Uterus (tissue), 2 donors: ENCODE data around the gene ITPR2.

Source experiments
- POLR2A ChIP-seq, 2 donors: fragments of 450-650 bp; IDR thresholded peaks; one replicate each; pipeline ENCODE4 v1.6.1; 2016; ENCODE audit warnings: antibody characterized with exemption in 2 of 2, mild to moderate bottlenecking in 1 of 2, moderate library complexity in 1 of 2
- TF ChIP-seq, protein P1 (sequence below), 4 experiments: fragments of 200-600 bp in 2 of 4; fragments of 450-650 bp in 2 of 4; sonication (generic) in 2 of 4; IDR thresholded peaks; one replicate each; pipeline ENCODE4 v1.5.1; 2016 to 2019; ENCODE audit warnings: antibody characterized with exemption in 4 of 4, mild to moderate bottlenecking in 2 of 4, moderate library complexity in 1 of 4

DNA sequence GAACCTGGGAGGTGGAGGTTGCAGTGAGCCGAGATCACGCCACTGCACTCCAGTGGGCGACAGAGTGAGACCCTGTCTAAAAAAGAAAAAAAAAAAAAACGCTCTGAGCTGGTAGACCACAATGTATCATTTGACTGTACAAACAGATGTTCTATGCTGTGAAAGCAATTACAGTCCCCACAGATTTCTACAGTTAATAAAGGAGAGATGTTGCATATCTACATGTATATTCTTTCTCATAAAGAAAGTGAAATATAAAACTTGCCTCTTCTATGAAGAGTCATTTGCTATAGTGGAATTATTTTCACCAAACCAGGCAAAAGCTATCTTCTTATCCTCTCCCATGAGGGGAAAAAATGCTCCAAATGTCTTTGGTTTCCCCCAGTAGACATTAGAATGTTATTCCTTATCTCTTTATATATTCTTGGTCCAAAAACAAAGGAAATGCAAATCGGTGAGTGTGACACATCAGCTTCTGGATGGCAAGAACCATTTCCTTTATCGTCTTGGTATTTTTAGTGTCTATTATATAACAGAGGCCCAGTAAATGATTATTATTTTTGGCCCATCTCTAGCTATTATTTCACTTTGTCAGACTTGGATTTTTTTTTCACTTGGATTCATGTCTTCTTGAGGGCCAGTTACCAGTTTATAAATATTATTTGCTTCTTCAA, 407.3 kb downstream of the ITPR2 start:
- TF ChIP-seq, protein P1, sequence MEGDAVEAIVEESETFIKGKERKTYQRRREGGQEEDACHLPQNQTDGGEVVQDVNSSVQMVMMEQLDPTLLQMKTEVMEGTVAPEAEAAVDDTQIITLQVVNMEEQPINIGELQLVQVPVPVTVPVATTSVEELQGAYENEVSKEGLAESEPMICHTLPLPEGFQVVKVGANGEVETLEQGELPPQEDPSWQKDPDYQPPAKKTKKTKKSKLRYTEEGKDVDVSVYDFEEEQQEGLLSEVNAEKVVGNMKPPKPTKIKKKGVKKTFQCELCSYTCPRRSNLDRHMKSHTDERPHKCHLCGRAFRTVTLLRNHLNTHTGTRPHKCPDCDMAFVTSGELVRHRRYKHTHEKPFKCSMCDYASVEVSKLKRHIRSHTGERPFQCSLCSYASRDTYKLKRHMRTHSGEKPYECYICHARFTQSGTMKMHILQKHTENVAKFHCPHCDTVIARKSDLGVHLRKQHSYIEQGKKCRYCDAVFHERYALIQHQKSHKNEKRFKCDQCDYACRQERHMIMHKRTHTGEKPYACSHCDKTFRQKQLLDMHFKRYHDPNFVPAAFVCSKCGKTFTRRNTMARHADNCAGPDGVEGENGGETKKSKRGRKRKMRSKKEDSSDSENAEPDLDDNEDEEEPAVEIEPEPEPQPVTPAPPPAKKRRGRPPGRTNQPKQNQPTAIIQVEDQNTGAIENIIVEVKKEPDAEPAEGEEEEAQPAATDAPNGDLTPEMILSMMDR (IDR thresholded peaks at IDR 0.05), result no peak
- no peak for TF ChIP-seq POLR2A (IDR thresholded peaks at IDR 0.05)
